GM21786 (cell line): ENCODE data around the gene PRR16.
"Not testable (repeated sequence)": the region's sequence is repeated elsewhere in the genome, so short reads cannot be mapped to it uniquely, and the experiment has no call there.

ENCODE experiments used
- ATAC-seq: cut with Tn5 transposase; IDR thresholded peaks from one replicate; pipeline ENCODE4 v1.9.1; 2021; ENCODE audit not compliant: unreplicated experiment

PRR16 gene

DNA sequence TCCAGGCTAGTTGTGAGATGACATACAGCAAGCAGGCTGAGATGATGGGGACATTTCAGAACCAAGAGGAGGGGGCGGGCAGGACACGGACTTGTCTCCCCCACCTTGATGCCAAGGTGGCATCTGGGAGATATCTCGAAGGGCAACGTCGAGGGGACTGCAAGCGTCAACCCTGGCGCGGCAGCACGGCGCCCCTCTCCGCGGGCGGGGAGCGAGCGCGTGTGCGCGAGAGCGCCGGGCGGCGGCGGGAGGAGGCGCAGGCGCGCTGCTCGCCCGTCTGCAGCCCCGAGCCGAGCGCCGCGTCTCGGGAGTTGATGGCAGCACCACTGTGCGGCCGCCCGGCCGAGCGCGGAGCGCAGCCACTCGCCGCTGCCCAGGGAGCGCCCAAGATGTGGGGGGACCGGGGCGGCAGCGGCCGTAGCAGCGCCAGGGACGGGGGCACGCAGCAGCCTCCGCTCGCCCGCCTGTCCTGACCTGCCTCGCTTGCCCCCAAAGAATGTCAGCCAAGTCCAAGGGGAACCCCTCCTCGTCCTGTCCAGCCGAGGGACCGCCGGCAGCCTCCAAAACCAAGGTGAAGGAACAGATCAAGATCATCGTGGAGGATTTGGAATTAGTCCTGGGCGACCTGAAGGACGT lies at the start of gene PRR16:
PRR16 (plus strand) TSS at position 310 of the 636 bp plus-strand sequence.
- ATAC-seq, result peak; percentile 77

GRCh38 chr5:120415985-120416384 lies 48.1 kb upstream of the PRR16 start:
- no peak for ATAC-seq

DNA sequence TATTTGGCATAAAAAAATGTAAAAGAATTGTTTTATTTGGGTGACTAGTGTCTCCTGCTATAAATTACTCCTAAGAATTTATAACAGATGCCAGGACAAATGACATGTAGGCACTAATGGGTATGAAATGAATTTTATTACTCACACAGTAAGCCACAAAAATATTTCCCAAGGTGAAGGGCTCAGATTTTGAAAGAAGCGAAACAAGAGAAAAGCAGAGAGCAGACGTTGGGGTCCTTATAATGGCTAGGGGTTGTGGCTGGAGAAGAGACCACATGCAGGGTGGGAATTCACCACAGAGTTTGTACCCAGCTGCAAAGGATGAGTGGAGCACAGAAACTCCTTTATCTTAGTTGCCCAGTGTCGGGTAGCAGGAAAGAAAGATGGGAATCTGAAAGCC lies 45.0 kb upstream of the PRR16 start:
- ATAC-seq, result no peak

GRCh38 chr5:120426633-120427275 lies 37.3 kb upstream of the PRR16 start:
- not testable (repeated sequence) for ATAC-seq

- no peak for ATAC-seq
Observed at GRCh38 chr5:120430572-120430971, 33.5 kb upstream of the PRR16 start.

GRCh38 chr5:120432861-120433260 lies 31.2 kb upstream of the PRR16 start:
- ATAC-seq, result no peak

DNA sequence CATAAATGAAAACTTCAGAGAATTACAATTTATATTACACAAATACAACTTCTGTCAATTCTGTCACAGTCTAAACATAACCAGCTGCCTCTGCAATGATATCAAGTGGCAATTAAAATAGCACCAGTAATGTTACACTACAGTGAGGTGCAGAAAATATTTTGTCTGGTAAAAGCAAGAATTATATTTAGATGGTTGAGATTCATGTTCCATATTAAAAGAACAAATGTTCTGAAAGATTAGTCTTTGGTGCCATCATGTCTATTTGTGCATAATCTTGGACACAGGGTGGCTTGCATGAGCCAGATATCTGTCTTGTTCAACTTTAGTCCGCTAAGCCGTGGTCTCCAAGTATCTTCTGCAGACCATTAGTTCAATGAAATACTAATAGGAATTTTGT lies 29.0 kb upstream of the PRR16 start:
- ATAC-seq, result no peak

DNA sequence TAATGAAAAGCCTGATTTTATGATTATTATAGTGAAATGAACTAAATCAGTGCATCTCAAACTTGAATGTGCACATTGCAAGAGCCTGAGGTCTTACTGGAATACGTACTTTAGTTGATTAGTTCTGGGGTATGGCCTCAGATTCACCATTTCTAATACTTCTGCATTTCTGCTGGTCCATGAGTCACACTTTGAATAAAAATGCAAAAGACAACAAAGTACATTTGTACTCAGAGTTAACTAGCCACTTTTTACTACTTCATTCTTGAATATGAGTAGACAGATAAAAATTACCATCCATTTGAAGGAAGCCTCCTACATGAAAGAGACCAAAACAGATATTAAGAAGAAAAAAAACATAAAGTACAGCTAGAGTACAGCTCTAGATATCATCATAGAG lies 27.1 kb upstream of the PRR16 start:
- no peak for ATAC-seq

DNA sequence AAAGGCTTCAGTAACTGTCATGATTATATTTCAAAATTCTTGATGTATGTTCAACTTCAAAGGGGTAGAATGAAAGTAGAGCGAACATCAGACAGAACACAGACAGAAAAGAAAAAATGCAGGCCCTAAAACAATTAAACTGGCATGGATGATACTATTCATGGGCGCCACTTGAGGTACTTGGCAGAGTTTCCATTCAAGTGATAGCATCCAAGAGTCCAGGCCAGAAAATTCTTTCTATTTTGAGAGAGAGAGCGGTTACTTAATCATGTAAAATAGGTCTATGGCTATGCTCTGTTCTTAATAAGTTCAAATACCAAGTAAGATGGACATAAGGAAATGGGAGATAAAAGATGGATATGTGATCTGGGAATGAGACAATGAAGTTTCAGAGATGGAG lies 21.4 kb upstream of the PRR16 start:
- ATAC-seq, result no peak

GRCh38 chr5:120443607-120444006 lies 20.5 kb upstream of the PRR16 start:
- ATAC-seq, result no peak

GRCh38 chr5:120446068-120446492 lies 18.0 kb upstream of the PRR16 start:
- ATAC-seq, result no peak

- no peak for ATAC-seq
Observed at GRCh38 chr5:120446901-120447300, 17.2 kb upstream of the PRR16 start.

DNA sequence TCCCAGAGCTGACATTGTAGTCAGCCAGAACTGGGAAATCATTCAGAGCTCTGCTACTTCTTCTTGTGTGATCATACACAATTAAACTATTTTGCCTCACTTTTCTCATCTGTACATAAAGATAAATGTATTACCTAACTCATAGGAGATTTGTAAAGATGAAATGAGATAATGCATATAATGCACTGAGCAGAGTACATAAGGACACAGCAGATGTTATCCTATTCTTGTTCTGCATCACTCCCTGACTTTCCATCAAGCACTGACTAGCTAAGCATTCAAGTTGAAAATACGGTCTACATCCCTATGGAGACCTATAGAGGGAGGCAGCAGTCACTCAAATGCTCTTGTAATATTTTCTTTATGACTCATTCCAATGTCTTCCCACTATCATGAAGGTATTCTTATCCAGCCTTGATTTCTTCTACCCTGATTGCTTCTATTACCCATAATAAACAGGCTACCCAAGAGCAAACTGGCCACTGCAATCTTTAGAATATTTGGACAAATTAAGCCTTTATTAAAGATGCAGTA lies 16.3 kb upstream of the PRR16 start:
- no peak for ATAC-seq

DNA sequence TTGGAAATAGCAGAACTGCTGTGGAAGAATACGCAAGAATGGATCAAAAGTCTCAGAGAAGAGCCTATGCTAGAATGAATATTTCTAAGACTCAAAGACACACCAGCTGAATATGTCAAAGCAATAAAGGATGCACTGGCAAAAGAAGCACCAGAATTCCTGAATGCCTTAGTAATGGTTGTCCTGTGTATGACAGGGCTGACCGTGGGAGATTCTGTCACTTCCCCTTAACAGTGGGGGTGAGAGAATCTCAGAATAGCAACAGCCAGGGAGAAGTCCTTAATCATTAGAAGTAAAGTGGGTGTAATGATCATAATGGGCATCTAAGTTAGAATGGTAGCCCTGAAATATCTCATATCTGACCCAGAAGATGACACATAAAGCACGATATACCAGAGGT lies 14.6 kb upstream of the PRR16 start:
- no peak for ATAC-seq

DNA sequence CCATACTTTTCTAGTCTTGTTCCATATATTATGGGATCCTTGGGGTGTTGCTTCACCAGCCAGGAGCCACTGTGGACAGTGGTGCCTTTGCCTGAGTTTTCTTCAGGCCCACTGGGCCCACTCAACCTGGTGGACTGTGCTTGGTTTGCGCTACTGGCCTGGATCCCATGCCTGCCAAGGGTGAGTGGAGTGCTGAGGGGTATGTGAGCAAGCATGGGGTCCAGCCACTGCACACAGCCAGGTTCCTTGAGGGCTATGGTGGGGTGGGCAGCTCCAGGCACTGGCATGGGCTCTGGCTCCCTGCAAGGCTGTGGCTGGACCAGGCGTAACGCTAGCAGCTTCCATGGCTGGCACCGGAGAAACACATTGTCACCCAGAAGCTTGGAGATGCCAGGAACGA lies 13.2 kb upstream of the PRR16 start:
- no peak for ATAC-seq

DNA sequence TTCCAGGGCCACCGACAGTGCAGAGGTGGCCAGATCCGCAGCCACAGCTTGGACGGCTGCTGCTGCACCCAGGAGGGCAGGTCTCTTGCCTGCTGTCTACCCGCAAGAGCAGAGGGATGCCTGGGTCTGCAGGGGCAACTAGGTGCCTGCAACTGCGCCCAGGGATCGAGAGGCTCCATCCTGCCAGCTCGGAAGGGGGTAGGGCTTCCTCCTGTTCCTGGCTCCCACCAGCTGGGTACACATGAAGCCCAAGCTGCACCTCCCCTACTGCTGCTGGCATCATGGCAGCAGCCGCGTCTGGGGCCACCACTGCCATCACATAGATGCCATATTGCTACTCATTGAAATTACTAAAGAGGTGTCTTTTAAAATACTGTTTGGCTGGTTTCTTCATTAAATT lies 12.7 kb upstream of the PRR16 start:
- no peak for ATAC-seq

DNA sequence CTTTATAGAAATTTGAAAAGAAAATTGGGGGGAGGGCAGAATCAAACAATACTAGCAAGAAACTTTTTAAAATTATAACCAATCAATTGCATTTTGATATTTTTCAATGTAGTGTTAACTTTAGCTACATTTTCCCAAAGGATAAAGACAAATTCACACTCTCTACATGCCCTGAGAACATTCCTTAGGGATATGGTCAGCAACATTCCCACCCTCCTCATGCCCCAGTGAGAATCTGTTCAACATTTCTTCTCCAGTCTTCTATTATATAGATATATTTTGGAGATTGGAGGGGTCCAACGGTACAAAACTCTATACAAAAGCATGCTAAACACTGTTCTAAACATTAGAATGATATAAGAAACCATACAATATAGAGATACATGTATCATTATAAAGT lies 11.6 kb upstream of the PRR16 start:
- no peak for ATAC-seq

GRCh38 chr5:120454094-120454798 lies 9.9 kb upstream of the PRR16 start:
- no peak for ATAC-seq

GRCh38 chr5:120456006-120456405 lies 8.1 kb upstream of the PRR16 start:
- ATAC-seq, result no peak

DNA sequence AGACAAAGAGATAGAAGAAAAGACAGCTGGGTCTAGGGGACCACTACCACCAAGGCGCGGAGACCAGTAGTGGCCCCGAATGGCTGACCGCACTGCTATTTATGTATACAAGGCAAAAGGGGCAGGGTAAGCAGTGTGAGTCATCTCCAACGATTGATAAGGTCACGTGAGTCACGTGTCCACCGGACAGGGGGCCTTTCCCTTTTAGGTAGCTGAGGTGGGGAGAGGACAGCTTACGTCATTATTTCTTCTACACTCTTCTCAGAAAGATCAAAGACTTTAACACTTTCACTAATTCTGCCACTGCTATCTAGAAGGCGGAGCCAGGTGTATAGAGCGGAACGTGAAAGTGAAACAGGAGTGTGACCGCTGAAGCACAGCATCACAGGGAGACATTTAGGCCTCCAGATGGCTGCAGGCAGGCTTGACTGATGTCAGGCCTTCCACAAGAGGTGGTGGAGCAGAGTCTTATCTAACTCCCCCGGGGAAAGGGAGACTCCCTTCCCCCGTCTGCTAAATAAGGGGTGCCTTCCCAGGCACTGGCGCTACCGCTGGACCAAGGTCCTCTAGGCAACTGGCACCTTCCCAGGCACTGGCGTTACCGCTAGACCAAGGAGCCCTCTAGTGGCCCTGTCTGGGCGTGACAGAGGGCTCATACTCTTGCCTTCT lies 6.1 kb upstream of the PRR16 start:
- peak; percentile 77 for ATAC-seq

- not testable (repeated sequence) for ATAC-seq
Observed at GRCh38 chr5:120458508-120458847, 5.6 kb upstream of the PRR16 start.

DNA sequence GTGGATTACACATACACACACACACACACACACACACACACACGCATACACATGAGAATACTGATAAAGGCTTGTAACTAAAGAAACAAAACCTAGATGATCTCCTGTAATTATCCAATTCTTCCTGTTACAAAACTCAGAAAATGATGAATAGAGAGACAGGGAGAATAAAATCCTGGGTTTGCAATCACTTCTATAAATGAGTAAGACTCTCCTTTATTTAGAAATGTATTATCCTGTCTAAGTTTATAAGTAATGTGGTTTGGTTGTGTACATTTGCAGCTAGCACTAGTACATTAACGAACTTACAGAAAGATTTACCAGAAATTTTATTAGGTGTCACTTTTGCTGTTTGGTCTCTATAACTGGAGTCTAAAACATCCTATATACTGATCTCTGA lies 2.8 kb upstream of the PRR16 start:
- ATAC-seq, result no peak
